Chondrocyte (in vitro differentiated cells): ENCODE data around the gene MCMBP. TPM values are rescaled to one million over a fixed set of nuclear protein-coding genes. Genes with fewer than 3 reads are reported as not detected.

Experiments
- DNase-seq: peaks from one replicate; pipeline ENCODE4 v3.0.0; 2021; ENCODE audit warnings: mixed read lengths, low spot score
- H3K27ac Mint-ChIP-seq: one replicate; pipeline ENCODE4 v1.8.0; 2021; ENCODE audit warnings: mild to moderate bottlenecking, moderate library complexity, mixed read lengths; ENCODE audit not compliant: unreplicated experiment
- H3K27me3 Mint-ChIP-seq: 2 replicates; pipeline ENCODE4 v1.8.0; 2021; ENCODE audit warnings: low read depth, mixed read lengths
- H3K36me3 Mint-ChIP-seq: 2 replicates; pipeline ENCODE4 v1.8.0; 2021; ENCODE audit warnings: low read depth, mixed read lengths
- H3K4me1 Mint-ChIP-seq: 2 replicates; pipeline ENCODE4 v1.8.0; 2021; ENCODE audit warnings: low read depth, mild to moderate bottlenecking, mixed read lengths
- H3K4me3 Mint-ChIP-seq: one replicate; pipeline ENCODE4 v1.8.0; 2021; ENCODE audit warnings: mild to moderate bottlenecking, moderate library complexity, mixed read lengths; ENCODE audit not compliant: unreplicated experiment
- H3K9me3 Mint-ChIP-seq: 2 replicates; pipeline ENCODE4 v1.8.0; 2021; ENCODE audit warnings: low read depth, mixed read lengths
- long read RNA-seq: library from polyadenylated mRNA; stranded (forward); transcript quantifications from one replicate; pipeline ENCODE4 v2.0.0, GENCODE V29; 2021
- total RNA-seq: library from RNA; stranded (reverse); gene quantifications from 3 replicates; pipeline ENCODE4 v1.2.1, GENCODE V29; 2021
- TF ChIP-seq, protein P1 (sequence below): fragments of 200-600 bp; sonication (generic); IDR thresholded peaks from 2 replicates; pipeline ENCODE4 v1.5.0; 2021; ENCODE audit warnings: antibody characterized with exemption, mild to moderate bottlenecking, moderate library complexity

The MCMBP gene, protein sequence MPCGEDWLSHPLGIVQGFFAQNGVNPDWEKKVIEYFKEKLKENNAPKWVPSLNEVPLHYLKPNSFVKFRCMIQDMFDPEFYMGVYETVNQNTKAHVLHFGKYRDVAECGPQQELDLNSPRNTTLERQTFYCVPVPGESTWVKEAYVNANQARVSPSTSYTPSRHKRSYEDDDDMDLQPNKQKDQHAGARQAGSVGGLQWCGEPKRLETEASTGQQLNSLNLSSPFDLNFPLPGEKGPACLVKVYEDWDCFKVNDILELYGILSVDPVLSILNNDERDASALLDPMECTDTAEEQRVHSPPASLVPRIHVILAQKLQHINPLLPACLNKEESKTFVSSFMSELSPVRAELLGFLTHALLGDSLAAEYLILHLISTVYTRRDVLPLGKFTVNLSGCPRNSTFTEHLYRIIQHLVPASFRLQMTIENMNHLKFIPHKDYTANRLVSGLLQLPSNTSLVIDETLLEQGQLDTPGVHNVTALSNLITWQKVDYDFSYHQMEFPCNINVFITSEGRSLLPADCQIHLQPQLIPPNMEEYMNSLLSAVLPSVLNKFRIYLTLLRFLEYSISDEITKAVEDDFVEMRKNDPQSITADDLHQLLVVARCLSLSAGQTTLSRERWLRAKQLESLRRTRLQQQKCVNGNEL
- 43.9 to 52.6 TPM (median 45.1 TPM) in 3 replicates for total RNA-seq
- long read RNA-seq, full-length matches to known transcripts = 115 of 140 reads
- long read RNA-seq, partial matches to known transcripts = 9 of 140 reads
- long read RNA-seq, other reads (novel, unspliced or antisense) = 16 of 140 reads

DNA sequence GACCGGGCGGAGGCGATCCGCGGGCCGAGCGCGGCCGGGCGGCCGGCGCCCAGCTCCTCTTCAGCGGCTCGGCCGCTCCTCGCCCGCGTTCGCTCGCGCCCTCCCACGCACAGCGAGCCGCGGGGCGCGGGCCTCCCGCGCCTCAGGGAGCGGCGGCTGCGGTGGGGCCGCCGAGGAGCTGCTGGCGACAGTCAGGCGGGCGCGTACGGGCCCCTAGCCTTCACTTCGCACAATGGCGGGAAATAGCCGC lies at the start of gene MCMBP:
TSS of gene MCMBP (minus strand) at position 234 of the 250 bp plus-strand sequence. CDS start 259 bp downstream, outside the sequence.
- DNase-seq = no peak
- Mint-ChIP-seq H3K9me3 (no peaks in the 10 kb centered on the region), H3K36me3 (no peaks in the 10 kb centered on the region), H3K27me3 (no peaks in the 10 kb centered on the region), H3K4me1 (peaks cover 38% of the 10 kb centered on the region), H3K27ac (peak within 1 kb of the TSS; percentile 86), H3K4me3 (peak within 1 kb of the TSS; percentile 82)
- TF ChIP-seq, protein P1, sequence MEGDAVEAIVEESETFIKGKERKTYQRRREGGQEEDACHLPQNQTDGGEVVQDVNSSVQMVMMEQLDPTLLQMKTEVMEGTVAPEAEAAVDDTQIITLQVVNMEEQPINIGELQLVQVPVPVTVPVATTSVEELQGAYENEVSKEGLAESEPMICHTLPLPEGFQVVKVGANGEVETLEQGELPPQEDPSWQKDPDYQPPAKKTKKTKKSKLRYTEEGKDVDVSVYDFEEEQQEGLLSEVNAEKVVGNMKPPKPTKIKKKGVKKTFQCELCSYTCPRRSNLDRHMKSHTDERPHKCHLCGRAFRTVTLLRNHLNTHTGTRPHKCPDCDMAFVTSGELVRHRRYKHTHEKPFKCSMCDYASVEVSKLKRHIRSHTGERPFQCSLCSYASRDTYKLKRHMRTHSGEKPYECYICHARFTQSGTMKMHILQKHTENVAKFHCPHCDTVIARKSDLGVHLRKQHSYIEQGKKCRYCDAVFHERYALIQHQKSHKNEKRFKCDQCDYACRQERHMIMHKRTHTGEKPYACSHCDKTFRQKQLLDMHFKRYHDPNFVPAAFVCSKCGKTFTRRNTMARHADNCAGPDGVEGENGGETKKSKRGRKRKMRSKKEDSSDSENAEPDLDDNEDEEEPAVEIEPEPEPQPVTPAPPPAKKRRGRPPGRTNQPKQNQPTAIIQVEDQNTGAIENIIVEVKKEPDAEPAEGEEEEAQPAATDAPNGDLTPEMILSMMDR = no peak

DNA sequence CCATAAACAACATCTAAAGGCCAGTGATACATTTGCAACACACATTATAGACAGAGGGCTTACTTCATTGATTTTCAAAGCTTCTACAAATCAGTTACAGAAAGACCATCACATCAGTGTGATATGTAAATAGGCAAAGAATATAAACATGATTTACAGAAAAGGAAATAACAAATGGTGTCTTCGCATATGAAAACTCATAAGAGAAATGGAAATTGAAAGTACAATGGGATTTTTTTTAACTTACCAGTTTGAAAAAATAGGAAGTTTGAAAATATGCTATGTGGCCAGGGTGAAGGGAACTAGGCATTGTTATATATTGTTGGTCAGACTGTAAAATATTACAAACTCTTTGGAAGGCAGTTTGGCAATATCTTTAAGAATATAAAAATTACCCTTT lies 47.2 kb upstream of the MCMBP start:
- TF ChIP-seq, protein P1 = no peak
- Mint-ChIP-seq H3K27ac (no peak overlapping the region), H3K27me3 (no peaks in the 10 kb centered on the region), H3K36me3 (peaks cover 30% of the 10 kb centered on the region), H3K4me1 (peaks cover 6% of the 10 kb centered on the region), H3K4me3 (no peak overlapping the region), H3K9me3 (no peaks in the 10 kb centered on the region)
- DNase-seq = no peak

DNA sequence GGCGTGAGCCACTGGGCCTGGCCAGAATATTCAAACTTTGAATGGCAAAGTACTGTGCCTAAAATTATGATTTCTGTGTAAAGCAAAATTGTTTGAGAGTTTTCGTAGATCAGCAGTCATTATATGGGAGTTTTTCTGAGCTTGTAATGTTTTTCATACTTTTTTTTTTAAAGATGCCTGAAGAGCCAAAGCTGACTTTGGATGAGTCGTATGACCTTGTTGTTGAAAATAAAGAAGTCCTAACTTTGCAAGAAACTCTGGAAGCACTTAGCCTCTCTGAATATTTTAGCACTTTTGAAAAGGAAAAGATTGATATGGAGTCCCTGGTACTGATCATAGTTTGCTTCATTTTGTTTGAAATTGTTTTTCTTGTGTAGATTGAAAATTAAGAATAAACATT lies 46.6 kb upstream of the MCMBP start:
- H3K36me3 Mint-ChIP-seq = peaks cover 33% of the 10 kb centered on the region
- H3K4me3 Mint-ChIP-seq = no peak overlapping the region

DNA sequence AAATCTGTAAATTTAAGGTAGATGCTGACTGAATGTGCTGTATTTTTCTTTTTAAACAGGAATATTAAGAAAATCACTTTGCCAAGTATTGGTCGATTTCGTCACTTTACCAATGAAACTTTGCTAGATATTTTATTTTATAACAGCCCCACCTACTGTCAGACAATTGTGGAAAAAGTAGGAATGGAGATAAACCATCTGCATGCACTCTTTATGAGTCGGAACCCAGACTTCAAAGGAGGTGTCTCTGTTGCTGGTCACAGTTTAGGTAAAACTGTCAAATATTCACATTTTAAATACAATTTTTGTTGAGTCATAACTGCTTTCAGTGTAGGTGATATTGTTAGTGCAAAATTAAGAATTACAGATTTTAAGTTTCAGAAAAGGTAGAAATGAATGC lies 45.1 kb upstream of the MCMBP start:
- Mint-ChIP-seq H3K4me1 (peaks cover 6% of the 10 kb centered on the region), H3K4me3 (no peak overlapping the region), H3K36me3 (peaks cover 36% of the 10 kb centered on the region), H3K9me3 (no peaks in the 10 kb centered on the region), H3K27ac (no peak overlapping the region), H3K27me3 (no peaks in the 10 kb centered on the region)
- TF ChIP-seq, protein P1 = peak; percentile 67
- no peak for DNase-seq

More for the DNA sequence above, 46.6 kb upstream of the MCMBP start:
- no peak for DNase-seq
- peak overlapping the region; percentile 66 for H3K27ac Mint-ChIP-seq
- TF ChIP-seq, protein P1 = no peak
- H3K4me1 Mint-ChIP-seq = peaks cover 6% of the 10 kb centered on the region
- H3K27me3 Mint-ChIP-seq = no peaks in the 10 kb centered on the region
- no peaks in the 10 kb centered on the region for H3K9me3 Mint-ChIP-seq

DNA sequence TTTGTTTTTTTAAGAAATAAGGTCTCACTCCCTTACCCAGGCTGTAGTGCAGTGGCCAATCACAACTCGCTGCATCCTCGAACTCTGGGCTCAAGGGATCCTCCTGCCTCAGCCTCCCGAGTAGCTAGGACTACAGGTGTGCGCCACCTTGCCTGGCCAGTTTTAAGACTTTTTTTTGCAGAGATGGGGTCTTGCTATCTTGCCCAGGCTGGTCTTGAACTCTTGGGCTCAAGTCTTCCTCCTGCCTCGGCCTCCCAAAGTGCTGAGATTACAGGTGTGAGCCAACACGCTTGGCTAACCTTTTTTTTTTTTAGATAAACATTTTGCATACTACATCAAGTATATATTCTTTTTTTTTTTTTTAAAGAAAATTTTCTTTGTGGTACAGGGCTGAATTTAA lies 38.0 kb upstream of the MCMBP start:
- Mint-ChIP-seq H3K4me1 (no peaks in the 10 kb centered on the region), H3K27ac (no peak overlapping the region), H3K4me3 (no peak overlapping the region), H3K27me3 (no peaks in the 10 kb centered on the region), H3K9me3 (no peaks in the 10 kb centered on the region), H3K36me3 (peaks cover 14% of the 10 kb centered on the region)
- DNase-seq = no peak
- TF ChIP-seq, protein P1 = no peak
